ENCODE data around the gene CSMD2.

The CSMD2 gene

DNA sequence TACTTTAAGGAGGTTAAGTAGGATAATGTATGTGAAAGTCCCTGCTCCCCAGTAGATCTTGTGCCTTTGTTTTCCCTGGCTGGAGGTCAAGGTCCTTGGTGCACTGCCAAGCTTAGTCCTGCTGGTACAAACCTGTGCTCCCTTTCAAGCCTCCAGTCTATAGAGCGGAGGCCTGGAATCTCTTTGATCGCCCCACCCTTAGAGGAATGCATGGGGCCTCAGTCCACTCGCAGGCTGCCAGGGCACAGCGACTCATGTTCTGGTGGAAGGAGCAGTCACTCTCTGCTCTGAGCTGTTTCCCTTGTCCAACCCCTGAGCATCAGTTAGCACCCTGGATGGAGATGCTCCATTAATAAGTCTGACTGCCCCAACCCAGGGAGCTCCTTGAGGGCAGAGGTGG, 179.4 kb downstream of the CSMD2 start:
- ATAC-seq (replicated peaks): no peak
- Mint-ChIP-seq H3K36me3 (ENCODE audit: insufficient read depth) (no peaks in the 10 kb centered on the region), H3K9me3 (no peaks in the 10 kb centered on the region), H3K27ac (no peak overlapping the region), H3K4me3 (no peak overlapping the region), H3K27me3 (peaks cover 41 to 47% of the 10 kb centered on the region in 2 donors), H3K4me1 (ENCODE audit: low read depth in 2 of 2) (no peaks in the 10 kb centered on the region)
- DNase-seq: no peak

DNA sequence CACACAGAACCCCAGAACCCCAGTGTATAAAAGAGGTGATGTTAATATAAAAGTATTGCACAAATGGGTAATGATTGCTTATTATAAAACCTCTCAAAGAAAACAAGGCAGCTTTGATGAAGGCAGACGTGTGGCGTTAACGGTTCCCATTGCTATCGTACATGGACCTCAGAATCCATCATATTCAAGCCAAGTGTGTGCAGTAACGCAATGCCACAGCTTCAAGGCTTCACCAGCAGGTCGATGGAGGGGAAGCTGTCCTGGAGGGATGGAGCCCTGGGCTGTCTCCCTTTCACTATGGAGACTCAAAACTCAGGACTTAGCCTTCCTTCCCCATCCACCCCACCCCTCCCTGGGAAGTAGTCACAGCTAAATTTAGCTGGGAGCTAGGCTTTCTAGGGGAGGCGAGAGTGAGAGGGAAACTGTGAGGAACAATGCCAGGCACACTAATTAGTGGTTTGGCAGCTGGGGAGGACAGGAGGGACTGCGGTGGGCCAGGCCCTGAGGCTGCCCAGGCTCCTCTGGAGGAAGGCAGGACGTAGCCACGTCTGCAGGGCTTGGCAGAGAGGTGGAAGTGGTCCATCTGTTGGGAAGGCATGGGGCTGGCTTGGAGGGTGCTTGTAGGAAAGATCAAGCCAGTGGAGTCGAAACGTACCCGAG, 180.0 kb downstream of the CSMD2 start:
- ATAC-seq (replicated peaks) (no peak), DNase-seq (no peak)
- H3K27me3 Mint-ChIP-seq: peaks cover 41 to 49% of the 10 kb centered on the region in 2 donors
- no peak overlapping the region for H3K27ac Mint-ChIP-seq
- H3K4me3 Mint-ChIP-seq: no peak overlapping the region
- H3K36me3 Mint-ChIP-seq (ENCODE audit: insufficient read depth): no peaks in the 10 kb centered on the region
- no peaks in the 10 kb centered on the region for H3K4me1 Mint-ChIP-seq (ENCODE audit: low read depth in 2 of 2)
- no peaks in the 10 kb centered on the region for H3K9me3 Mint-ChIP-seq

DNA sequence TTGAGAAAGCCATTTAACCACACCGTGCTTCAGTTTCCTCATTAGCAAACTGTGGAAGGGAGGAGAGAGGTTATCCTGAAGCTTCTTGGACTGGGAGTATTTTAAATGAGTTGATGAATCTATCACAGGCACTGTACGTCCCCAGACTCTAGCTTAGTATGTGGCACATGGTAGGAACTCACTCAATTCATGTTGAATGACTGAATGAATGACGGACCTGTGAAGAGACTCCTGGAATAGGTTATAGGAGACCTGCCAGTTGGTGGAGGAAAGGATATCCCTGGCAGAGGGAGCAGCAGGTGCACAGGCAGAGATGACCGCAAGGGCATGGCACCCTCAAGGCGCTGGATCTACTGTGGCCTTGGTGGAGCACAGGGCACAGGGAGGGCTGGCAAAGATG, 182.6 kb downstream of the CSMD2 start:
- Mint-ChIP-seq H3K4me3 (no peak overlapping the region), H3K9me3 (no peaks in the 10 kb centered on the region), H3K4me1 (ENCODE audit: low read depth in 2 of 2) (no peaks in the 10 kb centered on the region), H3K36me3 (ENCODE audit: insufficient read depth) (no peaks in the 10 kb centered on the region), H3K27ac (no peak overlapping the region), H3K27me3 (peaks cover 36 to 68% of the 10 kb centered on the region in 2 donors)
- ATAC-seq (replicated peaks) (no peak), DNase-seq (no peak)

DNA sequence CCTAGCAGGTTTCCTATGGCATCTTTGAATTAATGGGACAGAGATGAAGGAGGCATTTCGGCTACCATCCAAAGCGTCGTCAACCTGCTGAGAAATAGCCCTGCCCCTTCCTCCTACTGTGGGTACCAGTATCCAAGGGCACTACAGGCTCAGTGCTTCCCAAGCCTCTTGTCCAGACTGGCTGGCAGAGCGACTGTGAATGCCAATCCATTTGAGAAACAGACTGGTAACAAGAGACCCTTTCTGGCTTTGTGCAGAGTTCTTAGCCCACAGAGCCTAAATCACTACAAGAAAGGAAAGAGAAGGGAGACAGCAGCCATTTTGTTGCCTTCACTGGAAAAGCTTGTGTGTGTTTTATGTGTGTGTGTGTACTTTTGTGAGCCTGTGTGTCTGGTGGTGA, 185.7 kb downstream of the CSMD2 start:
- H3K4me3 Mint-ChIP-seq: no peak overlapping the region
- no peak for ATAC-seq (replicated peaks)
- no peaks in the 10 kb centered on the region for H3K4me1 Mint-ChIP-seq (ENCODE audit: low read depth in 2 of 2)
- H3K9me3 Mint-ChIP-seq: no peaks in the 10 kb centered on the region
- no peaks in the 10 kb centered on the region for H3K36me3 Mint-ChIP-seq (ENCODE audit: insufficient read depth)
- peaks cover 41 to 73% of the 10 kb centered on the region in 2 donors for H3K27me3 Mint-ChIP-seq
- no peak overlapping the region for H3K27ac Mint-ChIP-seq
- no peak for DNase-seq

DNA sequence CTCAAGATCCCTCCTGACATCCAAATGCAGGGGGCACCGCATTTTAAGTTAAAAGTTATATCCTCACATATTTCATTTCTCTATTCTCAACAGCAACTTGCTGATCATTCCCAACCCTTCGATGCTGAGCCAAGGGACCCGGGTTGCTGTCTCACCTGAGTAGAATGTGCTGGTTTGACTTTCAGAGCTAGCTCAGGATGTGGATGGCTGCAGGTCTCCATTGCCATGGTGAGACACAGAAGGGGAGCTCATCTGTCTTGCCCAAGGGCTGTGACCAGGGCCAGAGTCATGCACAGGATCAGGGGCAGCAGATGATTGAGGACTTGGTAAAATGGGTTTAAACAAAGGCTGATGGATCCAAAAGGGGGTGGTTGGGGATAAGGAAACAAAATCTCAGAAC, 189.1 kb downstream of the CSMD2 start:
- no peaks in the 10 kb centered on the region for H3K4me1 Mint-ChIP-seq (ENCODE audit: low read depth in 2 of 2)

DNA sequence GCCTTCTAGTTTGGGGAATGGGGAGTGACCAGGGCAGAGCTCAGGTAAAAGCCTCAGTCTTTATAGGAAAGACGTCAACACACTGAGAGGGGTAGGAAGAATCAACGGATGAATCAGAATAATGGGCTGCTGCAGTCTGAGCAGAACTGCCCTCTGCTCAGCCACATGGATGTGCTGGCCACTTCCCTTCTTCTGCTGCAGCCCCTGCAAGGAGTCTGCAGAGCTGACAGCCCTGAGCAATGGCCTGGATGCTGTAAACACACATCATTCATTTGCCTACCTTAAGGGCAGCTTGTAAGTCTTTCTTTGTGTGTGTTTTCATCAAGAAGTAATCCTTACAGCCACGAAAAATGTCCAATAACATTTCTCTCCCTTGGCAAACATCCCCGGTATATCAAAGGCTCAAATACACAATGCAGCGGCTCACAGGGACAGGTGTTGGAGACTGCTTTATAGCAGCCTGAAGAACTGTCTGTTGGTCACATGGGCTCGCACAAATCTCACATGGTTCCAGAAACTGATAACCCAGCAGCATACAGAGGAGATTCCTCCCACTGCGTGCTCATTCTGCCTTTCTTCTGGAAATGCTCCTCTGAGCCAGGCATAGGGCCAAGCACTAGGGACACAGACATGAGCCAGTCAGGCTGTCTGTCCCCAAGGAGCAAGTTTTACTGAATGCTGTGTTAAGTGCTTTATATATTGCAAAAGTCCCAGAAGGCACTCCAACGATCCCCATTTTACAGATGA, 191.1 kb downstream of the CSMD2 start:
- ATAC-seq (replicated peaks) (no peak), DNase-seq (no peak)
- peaks cover 42 to 79% of the 10 kb centered on the region in 2 donors for H3K27me3 Mint-ChIP-seq
- no peak overlapping the region for H3K4me3 Mint-ChIP-seq
- H3K36me3 Mint-ChIP-seq (ENCODE audit: insufficient read depth): no peaks in the 10 kb centered on the region
- H3K4me1 Mint-ChIP-seq (ENCODE audit: low read depth in 2 of 2): no peaks in the 10 kb centered on the region
- H3K9me3 Mint-ChIP-seq: no peaks in the 10 kb centered on the region
- no peak overlapping the region for H3K27ac Mint-ChIP-seq

More for the DNA sequence above, 189.1 kb downstream of the CSMD2 start:
- no peak overlapping the region for H3K4me3 Mint-ChIP-seq
- no peaks in the 10 kb centered on the region for H3K36me3 Mint-ChIP-seq (ENCODE audit: insufficient read depth)
- no peaks in the 10 kb centered on the region for H3K9me3 Mint-ChIP-seq
- ATAC-seq (replicated peaks): no peak
- no peak for DNase-seq
- no peak overlapping the region for H3K27ac Mint-ChIP-seq
- peaks cover 38 to 81% of the 10 kb centered on the region in 2 donors for H3K27me3 Mint-ChIP-seq

DNA sequence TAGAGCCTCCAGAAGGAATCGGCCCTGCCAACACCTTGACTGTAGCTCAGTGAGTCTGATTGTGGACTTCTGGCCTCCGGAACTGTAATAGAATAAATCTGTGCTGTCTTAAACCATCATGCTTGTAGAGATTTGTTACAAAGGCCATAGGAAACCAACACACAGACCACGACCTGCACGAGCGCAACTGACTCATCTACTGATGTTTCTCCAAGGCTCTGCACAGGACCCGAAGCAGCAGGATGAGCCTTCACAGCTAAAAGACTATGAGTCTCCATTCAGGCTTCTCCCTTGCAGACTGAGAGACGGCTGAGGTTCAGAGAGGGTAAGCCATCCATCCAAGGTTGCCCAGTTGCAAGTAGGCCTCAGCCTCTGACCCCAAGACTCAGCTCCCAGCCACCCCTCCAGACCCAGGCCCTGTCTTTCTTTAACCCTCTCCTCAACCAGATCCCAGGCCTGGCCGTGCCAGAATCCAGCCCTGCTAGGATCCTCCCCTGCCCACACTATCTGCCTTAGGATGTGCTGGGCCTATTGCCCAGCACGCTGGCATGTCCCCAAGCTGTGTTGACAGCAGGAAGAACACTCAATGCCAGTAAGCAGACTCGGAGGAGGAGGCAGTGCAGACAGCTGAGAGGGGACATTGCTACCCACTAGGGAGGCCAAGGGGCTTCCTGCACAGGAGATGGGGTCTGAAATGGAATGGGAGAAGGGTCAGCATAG, 192.2 kb downstream of the CSMD2 start:
- Mint-ChIP-seq H3K27me3 (peaks cover 35 to 74% of the 10 kb centered on the region in 2 donors), H3K27ac (no peak overlapping the region), H3K9me3 (no peaks in the 10 kb centered on the region), H3K4me3 (no peak overlapping the region), H3K36me3 (ENCODE audit: insufficient read depth) (no peaks in the 10 kb centered on the region), H3K4me1 (ENCODE audit: low read depth in 2 of 2) (no peaks in the 10 kb centered on the region)
- ATAC-seq (replicated peaks) (no peak), DNase-seq (no peak)

DNA sequence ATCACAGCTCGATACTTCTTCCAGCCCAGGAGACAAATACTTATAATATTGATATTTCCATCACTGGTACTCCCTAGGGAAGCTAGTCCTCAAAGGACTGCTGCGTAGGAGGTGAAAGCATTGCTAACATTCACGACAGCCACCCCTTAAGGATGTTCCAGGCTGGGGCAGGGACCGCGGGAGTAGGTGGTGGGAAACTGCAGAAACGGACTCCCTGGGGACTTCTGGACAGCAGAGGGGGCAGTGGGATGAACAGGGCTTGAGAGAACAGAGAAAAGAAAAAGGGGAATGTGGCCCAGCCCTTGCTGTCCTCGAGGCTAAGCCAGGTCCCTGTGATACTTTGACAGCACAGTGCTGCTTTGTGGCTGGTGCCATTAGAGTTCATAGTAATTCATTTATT, 193.1 kb downstream of the CSMD2 start:
- DNase-seq (no peak), ATAC-seq (replicated peaks) (no peak)
- Mint-ChIP-seq H3K27me3 (peaks cover 33 to 74% of the 10 kb centered on the region in 2 donors), H3K4me1 (ENCODE audit: low read depth in 2 of 2) (no peaks in the 10 kb centered on the region), H3K9me3 (no peaks in the 10 kb centered on the region), H3K36me3 (ENCODE audit: insufficient read depth) (no peaks in the 10 kb centered on the region), H3K4me3 (no peak overlapping the region), H3K27ac (no peak overlapping the region)

DNA sequence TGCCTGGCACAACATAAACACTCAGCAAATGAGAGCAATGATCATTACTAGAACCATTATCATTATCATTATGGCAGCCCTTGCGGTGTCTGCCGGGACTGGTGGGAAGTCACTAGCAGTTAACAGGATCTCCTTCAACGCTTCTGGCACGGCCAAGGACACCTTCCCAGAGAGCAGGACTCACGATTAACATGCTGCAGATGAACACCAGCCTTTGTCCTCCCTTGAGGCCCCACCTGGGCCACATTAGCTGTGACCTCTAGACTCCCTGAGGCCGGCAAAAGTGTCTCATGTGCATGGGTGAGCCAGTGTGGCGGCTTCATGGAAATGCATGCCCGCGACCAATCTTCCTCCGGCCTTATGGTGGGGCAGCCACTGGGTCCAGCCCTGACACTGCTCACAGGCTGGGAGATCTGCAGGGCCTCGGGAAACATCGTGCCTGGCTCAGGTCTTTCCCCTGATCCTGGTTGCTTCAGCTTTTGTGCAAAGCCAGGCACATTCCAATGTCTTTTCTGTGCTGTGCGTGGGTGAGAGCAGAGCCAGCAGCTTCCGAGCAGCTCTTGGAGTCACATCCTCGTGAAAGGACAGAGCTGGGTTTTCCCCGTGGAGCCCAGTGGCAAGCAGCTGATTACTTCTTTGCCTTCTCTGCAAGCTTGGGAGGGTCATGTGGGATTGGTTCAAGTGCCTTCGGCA, 193.9 kb downstream of the CSMD2 start:
- H3K27me3 Mint-ChIP-seq: peaks cover 33 to 73% of the 10 kb centered on the region in 2 donors
- H3K27ac Mint-ChIP-seq: no peak overlapping the region
- ATAC-seq (replicated peaks) (no peak), DNase-seq (no peak)
- no peaks in the 10 kb centered on the region for H3K36me3 Mint-ChIP-seq (ENCODE audit: insufficient read depth)
- no peaks in the 10 kb centered on the region for H3K4me1 Mint-ChIP-seq (ENCODE audit: low read depth in 2 of 2)
- H3K4me3 Mint-ChIP-seq: no peak overlapping the region
- H3K9me3 Mint-ChIP-seq: no peaks in the 10 kb centered on the region

DNA sequence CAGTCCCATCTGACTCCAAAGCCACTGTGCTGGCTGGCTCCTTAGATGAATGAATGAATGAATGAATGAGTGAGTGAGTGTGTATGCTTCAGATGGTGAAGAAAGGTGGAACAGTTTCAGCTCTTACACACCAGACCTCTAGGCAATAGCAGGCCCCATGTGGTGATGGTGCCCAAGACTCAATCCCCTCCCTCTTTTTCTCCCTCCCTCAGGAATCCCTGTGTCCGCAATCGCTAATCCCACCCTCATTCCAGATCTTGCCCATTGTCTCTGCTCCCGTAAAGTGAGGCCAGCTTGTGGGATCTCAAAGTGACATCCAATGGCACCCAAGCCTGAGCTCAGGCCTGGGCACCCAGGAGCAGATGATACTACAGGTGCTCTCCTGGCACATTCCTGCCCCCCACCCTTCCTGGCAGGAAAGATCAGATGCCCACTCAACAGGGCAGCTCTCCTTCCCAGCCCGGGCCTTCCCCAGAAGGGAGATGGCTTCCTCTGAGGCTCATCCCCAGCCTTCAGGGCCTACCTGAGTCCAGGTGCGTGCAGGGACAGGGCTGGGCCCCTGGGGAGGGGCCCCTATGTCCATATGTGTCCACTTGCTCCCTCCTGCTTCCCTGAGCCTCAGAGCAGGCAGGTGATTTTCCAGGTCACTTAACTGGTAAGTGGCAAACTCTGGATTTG, 194.7 kb downstream of the CSMD2 start:
- no peak overlapping the region for H3K27ac Mint-ChIP-seq
- DNase-seq (no peak), ATAC-seq (replicated peaks) (no peak)
- H3K9me3 Mint-ChIP-seq: no peaks in the 10 kb centered on the region
- no peaks in the 10 kb centered on the region for H3K36me3 Mint-ChIP-seq (ENCODE audit: insufficient read depth)
- peaks cover 34 to 73% of the 10 kb centered on the region in 2 donors for H3K27me3 Mint-ChIP-seq
- H3K4me3 Mint-ChIP-seq: no peak overlapping the region
- no peaks in the 10 kb centered on the region for H3K4me1 Mint-ChIP-seq (ENCODE audit: low read depth in 2 of 2)

DNA sequence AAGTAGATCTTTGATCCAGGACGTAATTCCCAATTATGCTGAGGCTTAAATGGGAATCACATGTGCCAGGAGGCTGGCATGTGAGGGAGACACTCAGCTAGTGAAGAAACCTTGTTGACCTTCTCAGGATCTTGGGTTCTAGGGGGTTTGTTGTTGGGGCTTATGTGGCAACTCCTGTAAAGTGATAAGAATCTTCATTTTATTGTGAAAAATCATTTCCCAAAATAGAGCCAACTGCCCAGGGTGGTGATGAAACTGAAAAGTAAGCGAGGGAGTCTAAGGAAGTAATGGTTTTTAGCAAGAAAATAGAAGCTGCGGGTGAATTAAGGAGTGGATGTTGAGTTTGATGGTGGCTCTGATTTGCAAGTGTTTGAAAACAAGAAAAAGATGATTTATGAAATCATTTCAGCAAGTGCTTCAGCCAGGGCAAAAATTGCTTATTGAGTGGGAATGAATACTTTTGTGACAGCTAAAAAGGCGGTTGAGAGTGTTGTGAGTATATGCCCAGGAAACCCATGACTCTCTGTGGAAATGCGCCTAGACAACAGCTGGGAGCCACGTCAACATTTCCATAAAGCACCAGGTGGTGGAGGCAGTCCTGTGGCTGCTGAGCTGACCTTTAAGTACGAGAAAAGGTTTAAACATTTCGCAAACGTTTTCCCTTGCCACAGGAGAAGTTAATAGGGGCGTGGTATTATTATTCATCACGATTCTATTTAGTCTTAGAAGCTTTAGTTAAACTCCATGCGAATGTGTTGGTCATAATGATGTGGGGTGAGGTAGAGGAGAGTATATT, 198.5 kb downstream of the CSMD2 start:
- Mint-ChIP-seq H3K27ac (no peak overlapping the region), H3K9me3 (no peaks in the 10 kb centered on the region), H3K4me3 (no peak overlapping the region), H3K4me1 (ENCODE audit: low read depth in 2 of 2) (no peaks in the 10 kb centered on the region), H3K36me3 (ENCODE audit: insufficient read depth) (no peaks in the 10 kb centered on the region), H3K27me3 (peaks cover 22 to 76% of the 10 kb centered on the region in 2 donors)
- ATAC-seq (replicated peaks) (no peak), DNase-seq (no peak)

DNA sequence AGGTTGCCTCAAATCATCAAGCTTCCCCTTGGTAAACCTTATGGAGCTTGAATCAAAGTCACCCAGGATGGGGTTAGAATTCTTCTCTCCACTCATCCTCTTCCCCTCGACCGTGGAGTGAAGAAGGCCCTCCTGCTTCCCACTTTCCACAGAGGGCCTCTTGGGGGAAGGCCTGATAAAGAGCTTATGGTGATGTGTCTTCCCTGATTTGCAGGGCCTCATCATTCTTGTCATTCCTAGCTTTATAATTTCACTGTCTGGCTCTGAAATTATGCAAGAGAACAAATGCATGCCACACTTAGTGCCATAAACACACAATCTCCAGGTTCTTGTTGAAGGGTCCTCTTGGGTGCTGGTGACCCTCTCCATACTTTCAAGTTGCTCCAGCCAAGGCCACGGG, 199.9 kb downstream of the CSMD2 start:
- ATAC-seq (replicated peaks): no peak
- DNase-seq: no peak
- Mint-ChIP-seq H3K27ac (no peak overlapping the region), H3K4me1 (ENCODE audit: low read depth in 2 of 2) (no peaks in the 10 kb centered on the region), H3K4me3 (no peak overlapping the region), H3K9me3 (no peaks in the 10 kb centered on the region), H3K36me3 (ENCODE audit: insufficient read depth) (no peaks in the 10 kb centered on the region), H3K27me3 (peaks cover 21 to 70% of the 10 kb centered on the region in 2 donors)

Measured in effector memory CD8-positive, alpha-beta T cell (primary cell).